ENCODE data around the gene ENPP1.

ENPP1 gene

GRCh38 chr6:131929264-131929663 is 121.4 kb downstream of the ENPP1 start:
- intact Hi-C loops (cut with DNase I) = no loop called here

GRCh38 chr6:131929976-131930375 is 122.2 kb downstream of the ENPP1 start:
- intact Hi-C loops (cut with DNase I) = no loop called here
- no peak for DNase-seq

More at GRCh38 chr6:131929264-131929663, 121.4 kb downstream of the ENPP1 start:
- no peak for DNase-seq

GRCh38 chr6:131931063-131931750 is 123.4 kb downstream of the ENPP1 start:
- intact Hi-C loops (cut with DNase I) = no loop called here
- no peak for DNase-seq

- intact Hi-C loops (cut with DNase I) = no loop called here
- no peak for DNase-seq
These were observed 128.3 kb downstream of the ENPP1 start for GRCh38 chr6:131936156-131936555.

- DNase-seq = no peak
- intact Hi-C loops (cut with DNase I) = no loop called here
These were observed 129.4 kb downstream of the ENPP1 start for GRCh38 chr6:131937226-131937625.

- intact Hi-C loops (cut with DNase I) = no loop called here
- DNase-seq = no peak
These were observed 130.1 kb downstream of the ENPP1 start for GRCh38 chr6:131937703-131938631.

Measured in head of caudate nucleus (tissue), 42 donors.